KOPT-K1 (cell line): Measurements from ENCODE around the gene CCDC137.

Experiments
- H3K27ac ChIP-seq: fragments of 200-600 bp; sonication (generic); 2 replicates; pipeline ENCODE4 v1.5.1; 2016; ENCODE audit warnings: antibody characterized with exemption, mild to moderate bottlenecking, low read depth, low read length; ENCODE audit not compliant: poor library complexity, severe bottlenecking
- H3K36me3 ChIP-seq: fragments of 200-600 bp; sonication (generic); 2 replicates; pipeline ENCODE4 v1.5.1; 2017; ENCODE audit warnings: antibody characterized with exemption, mild to moderate bottlenecking, low read length, moderate library complexity; ENCODE audit not compliant: insufficient read depth
- H3K9me3 ChIP-seq: fragments of 200-600 bp; sonication (generic); 2 replicates; pipeline ENCODE4 v1.5.1; 2017; ENCODE audit warnings: antibody characterized with exemption, low read length, mild to moderate bottlenecking; ENCODE audit not compliant: insufficient read depth, poor library complexity, severe bottlenecking

The CCDC137 gene

GRCh38 chr17:81683584-81684441 lies 17.3 kb downstream of the CCDC137 start, which contains the start of the genes ARL16 and HGS:
Gene ARL16, minus strand, starts transcription at chr17:81683797. Its CDS starts 44 bp downstream, at chr17:81683753.
Gene HGS, plus strand, starts transcription at chr17:81684011. Its CDS starts 56 bp downstream, at chr17:81684067.
- Histone ChIP-seq H3K9me3 (no peaks in the 10 kb centered on the region), H3K27ac (peak within 1 kb of the TSS; percentile 79), H3K36me3 (peaks cover 64% of the 10 kb centered on the region)

GRCh38 chr17:81684442-81684911 lies 17.9 kb downstream of the CCDC137 start:
- peak overlapping the region; percentile 79 for H3K27ac ChIP-seq
- H3K36me3 ChIP-seq, result peaks cover 66% of the 10 kb centered on the region
- no peaks in the 10 kb centered on the region for H3K9me3 ChIP-seq

GRCh38 chr17:81685108-81685507 lies 18.6 kb downstream of the CCDC137 start:
- Histone ChIP-seq H3K36me3 (peaks cover 67% of the 10 kb centered on the region), H3K27ac (peak overlapping the region; percentile 79), H3K9me3 (no peaks in the 10 kb centered on the region)

- H3K27ac ChIP-seq, result no peak overlapping the region
- H3K36me3 ChIP-seq, result peaks cover 70% of the 10 kb centered on the region
- no peaks in the 10 kb centered on the region for H3K9me3 ChIP-seq
Measured at GRCh38 chr17:81686614-81687013, 20.1 kb downstream of the CCDC137 start.

- peaks cover 79% of the 10 kb centered on the region for H3K36me3 ChIP-seq
- no peak overlapping the region for H3K27ac ChIP-seq
- H3K9me3 ChIP-seq, result no peaks in the 10 kb centered on the region
Measured at GRCh38 chr17:81687770-81688541, 21.4 kb downstream of the CCDC137 start.

- H3K9me3 ChIP-seq, result no peaks in the 10 kb centered on the region
- H3K27ac ChIP-seq, result no peak overlapping the region
- peaks cover 86% of the 10 kb centered on the region for H3K36me3 ChIP-seq
Measured at GRCh38 chr17:81688616-81689015, 22.1 kb downstream of the CCDC137 start.

- Histone ChIP-seq H3K27ac (peak overlapping the region; percentile 54), H3K36me3 (peaks cover 100% of the 10 kb centered on the region), H3K9me3 (no peaks in the 10 kb centered on the region)
Measured at GRCh38 chr17:81690066-81690465, 23.5 kb downstream of the CCDC137 start.

- H3K27ac ChIP-seq, result peak overlapping the region; percentile 54
- no peaks in the 10 kb centered on the region for H3K9me3 ChIP-seq
- peaks cover 100% of the 10 kb centered on the region for H3K36me3 ChIP-seq
Measured at GRCh38 chr17:81690549-81690948, 24.0 kb downstream of the CCDC137 start.

- peak overlapping the region; percentile 54 for H3K27ac ChIP-seq
- H3K36me3 ChIP-seq, result peaks cover 100% of the 10 kb centered on the region
Measured at GRCh38 chr17:81691196-81691595, 24.7 kb downstream of the CCDC137 start.

GRCh38 chr17:81691608-81692007 lies 25.1 kb downstream of the CCDC137 start:
- Histone ChIP-seq H3K27ac (peak overlapping the region; percentile 54), H3K36me3 (peaks cover 100% of the 10 kb centered on the region), H3K9me3 (no peaks in the 10 kb centered on the region)

More at GRCh38 chr17:81691196-81691595, 24.7 kb downstream of the CCDC137 start:
- H3K9me3 ChIP-seq, result no peaks in the 10 kb centered on the region

- H3K27ac ChIP-seq, result no peak overlapping the region
- no peaks in the 10 kb centered on the region for H3K9me3 ChIP-seq
- H3K36me3 ChIP-seq, result peaks cover 100% of the 10 kb centered on the region
Measured at GRCh38 chr17:81693509-81694210, 27.1 kb downstream of the CCDC137 start.

- H3K36me3 ChIP-seq, result peaks cover 100% of the 10 kb centered on the region
- no peak overlapping the region for H3K27ac ChIP-seq
Measured at GRCh38 chr17:81694810-81695209, 28.3 kb downstream of the CCDC137 start.

GRCh38 chr17:81695211-81695610 lies 28.7 kb downstream of the CCDC137 start:
- Histone ChIP-seq H3K9me3 (no peaks in the 10 kb centered on the region), H3K36me3 (peaks cover 98% of the 10 kb centered on the region), H3K27ac (no peak overlapping the region)

More at GRCh38 chr17:81694810-81695209, 28.3 kb downstream of the CCDC137 start:
- H3K9me3 ChIP-seq, result no peaks in the 10 kb centered on the region

- Histone ChIP-seq H3K36me3 (peaks cover 98% of the 10 kb centered on the region), H3K27ac (no peak overlapping the region), H3K9me3 (no peaks in the 10 kb centered on the region)
Measured at GRCh38 chr17:81695801-81696200, 29.3 kb downstream of the CCDC137 start.
